AG04450 (cell line): Measurements from ENCODE around the gene SCN10A. TPM values are rescaled to one million over a fixed set of nuclear protein-coding genes. Genes with fewer than 3 reads are reported as not detected.

Experiments used
- CTCF ChIA-PET: fragments of 300-600, 350-600 bp; formaldehyde crosslinking; extraction: SDS; loops from one replicate; lab custom pipeline; 2022; ENCODE audit warnings: antibody characterized with exemption, inconsistent platforms; lab: Charles Lee
- POLR2A ChIA-PET: fragments of 350-600 bp; formaldehyde crosslinking; extraction: SDS; loops from one replicate; lab custom pipeline; 2021; ENCODE audit warnings: antibody characterized with exemption, inconsistent platforms; lab: Yijun Ruan, JAX
- DNase-seq: peaks from one replicate; pipeline ENCODE4 v3.0.0-alpha.2; 2011; ENCODE audit warnings: low read depth, low spot score
- H3K27ac ChIP-seq: one replicate; pipeline ENCODE4 v1.5.1; 2012; ENCODE audit warnings: low read depth, low read length, control low read depth
- H3K27me3 ChIP-seq: one replicate; pipeline ENCODE4 v1.6.0; 2012; ENCODE audit warnings: low read length; ENCODE audit not compliant: control insufficient read depth, insufficient read depth
- H3K4me3 ChIP-seq: 2 replicates; pipeline ENCODE4 v1.5.1; 2011; ENCODE audit warnings: mild to moderate bottlenecking, low read depth, low read length, control low read depth
- H3K9me3 ChIP-seq: 2 replicates; pipeline ENCODE4 v1.5.1; 2012; ENCODE audit warnings: low read length; ENCODE audit not compliant: control insufficient read depth, insufficient read depth
- CTCF ChIP-seq: IDR thresholded peaks from 2 replicates; pipeline ENCODE4 v1.5.1; 2011; ENCODE audit warnings: low read depth, low read length, control low read depth, inconsistent platforms
- polyA plus RNA-seq: library from polyadenylated mRNA; depleted of rRNA; stranded (reverse); fragments of >200 nt; gene quantifications from 2 replicates; pipeline ENCODE4 v1.2.3, GENCODE V29; 2011

Gene SCN10A
- polyA plus RNA-seq, 1 experiment: not detected

DNA sequence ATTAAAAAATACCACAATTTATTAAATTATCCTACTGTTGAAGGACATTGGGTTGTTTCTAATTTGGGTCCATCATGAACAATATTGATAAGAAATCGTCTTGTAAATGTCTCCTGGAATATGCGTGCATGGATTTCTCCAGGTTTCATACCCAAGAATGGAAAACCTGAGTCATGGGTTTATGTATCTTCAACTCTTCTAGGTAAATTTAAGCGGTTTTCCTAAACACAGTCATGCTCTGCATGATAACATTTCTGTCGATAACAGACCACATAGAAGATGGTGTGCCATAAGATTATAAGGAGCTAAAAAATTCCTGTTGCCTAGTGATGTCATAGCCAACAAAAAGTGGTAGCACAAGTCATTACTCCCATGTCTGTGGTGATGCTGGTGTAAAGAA, 126.7 kb downstream of the SCN10A start:
- H3K9me3 ChIP-seq: no peaks in the 10 kb centered on the region
- CTCF ChIA-PET: interaction anchor here (1.1 to 2.6 kb wide), 2 partner anchors 37 to 310 kb away, joined by 3 to 11 read pairs; no protein-coding TSS in a partner anchor
- peaks cover 4% of the 10 kb centered on the region for H3K27me3 ChIP-seq
- H3K27ac ChIP-seq: no peak overlapping the region
- DNase-seq: no peak
- no peak for TF ChIP-seq CTCF
- no peak overlapping the region for H3K4me3 ChIP-seq
- POLR2A ChIA-PET: no interaction called here

- Histone ChIP-seq H3K27me3 (peaks cover 9% of the 10 kb centered on the region), H3K4me3 (no peak overlapping the region), H3K9me3 (no peaks in the 10 kb centered on the region), H3K27ac (no peak overlapping the region)
- ChIA-PET CTCF (interaction anchor here (0.6 to 0.7 kb wide), 2 partner anchors 10 to 36 kb away, joined by 3 read pairs; no protein-coding TSS in a partner anchor), POLR2A (no interaction called here)
- TF ChIP-seq CTCF: no peak
- no peak for DNase-seq
Measured at GRCh38 chr3:38687321-38687720, 128.7 kb downstream of the SCN10A start.

GRCh38 chr3:38684546-38684945, 131.5 kb downstream of the SCN10A start:
- TF ChIP-seq CTCF: no peak
- POLR2A ChIA-PET: no interaction called here

GRCh38 chr3:38669668-38670067, 146.3 kb downstream of the SCN10A start:
- Histone ChIP-seq H3K27me3 (no peaks in the 10 kb centered on the region), H3K4me3 (no peak overlapping the region), H3K9me3 (no peaks in the 10 kb centered on the region), H3K27ac (no peak overlapping the region)
- TF ChIP-seq CTCF: no peak
- POLR2A ChIA-PET: no interaction called here
- CTCF ChIA-PET: interaction anchor here (1.3 to 2.1 kb wide), 3 partner anchors 14 to 149 kb away, joined by 4 to 8 read pairs (median 4); no protein-coding TSS in a partner anchor
- DNase-seq: no peak

More at GRCh38 chr3:38684546-38684945, 131.5 kb downstream of the SCN10A start:
- Histone ChIP-seq H3K27ac (no peak overlapping the region), H3K4me3 (no peak overlapping the region), H3K27me3 (peaks cover 16% of the 10 kb centered on the region), H3K9me3 (no peaks in the 10 kb centered on the region)
- CTCF ChIA-PET: no interaction called here
- no peak for DNase-seq

GRCh38 chr3:38662544-38662943, 153.5 kb downstream of the SCN10A start:
- H3K27ac ChIP-seq: no peak overlapping the region
- TF ChIP-seq CTCF: peak; percentile 45
- H3K27me3 ChIP-seq: peaks cover 17% of the 10 kb centered on the region
- no peak overlapping the region for H3K4me3 ChIP-seq
- POLR2A ChIA-PET: no interaction called here
- CTCF ChIA-PET: interaction anchor here (0.8 to 3.1 kb wide), 4 partner anchors 11 to 337 kb away, joined by 3 to 18 read pairs (median 4); no protein-coding TSS in a partner anchor
- H3K9me3 ChIP-seq: no peaks in the 10 kb centered on the region
- DNase-seq: no peak
